Upper lobe of left lung (tissue), 6 donors: Measurements from ENCODE around the gene SPSB3. TPM values are rescaled to one million over a fixed set of nuclear protein-coding genes. Genes with fewer than 3 reads are reported as not detected.

Source experiments
- ATAC-seq, 2 donors: fragments of 200-7000 bp; cut with Tn5 transposase; one replicate each; pipeline ENCODE4 v1.9.1; 2022; ENCODE audit warnings: mild to moderate bottlenecking in 2 of 2, moderate library complexity in 2 of 2; ENCODE audit not compliant: low FRiP score in 2 of 2
- DNase-seq, 2 donors: peaks; one replicate each; pipeline ENCODE4 v3.0.0-alpha.2; 2019 to 2020
- H3K27ac ChIP-seq, 4 donors: fragments of 200-600 bp; sonication (generic); one replicate each; pipeline ENCODE4 v1.5.1; 2016 to 2019
- H3K27me3 ChIP-seq, 4 donors: fragments of 200-600 bp; sonication (generic); one replicate each; pipeline ENCODE4 v1.5.1; 2017 to 2019
- H3K36me3 ChIP-seq, 4 donors: fragments of 200-600 bp; sonication (generic); one replicate each; pipeline ENCODE4 v1.5.1; 2016 to 2019
- H3K4me1 ChIP-seq, 4 donors: fragments of 200-600 bp; sonication (generic); one replicate each; pipeline ENCODE4 v1.5.1; 2018 to 2019
- H3K4me3 ChIP-seq, 4 donors: fragments of 200-600 bp; sonication (generic); one replicate each; pipeline ENCODE4 v1.5.1; 2017 to 2019; ENCODE audit warnings: mild to moderate bottlenecking in 2 of 4, moderate library complexity in 1 of 4
- H3K9me3 ChIP-seq, 4 donors: fragments of 200-600 bp; sonication (generic); one replicate each; pipeline ENCODE4 v1.5.1; 2018 to 2019
- EP300 ChIP-seq, 4 donors: sonication (generic); formaldehyde crosslinking; IDR thresholded peaks; one replicate each; pipeline ENCODE4 v1.5.1; 2017; ENCODE audit warnings: antibody characterized with exemption in 4 of 4, control low read depth in 2 of 4
- POLR2A ChIP-seq, 4 donors: fragments of 450-650 bp; IDR thresholded peaks; one replicate each; pipeline ENCODE4 v1.5.1; 2016 to 2017; ENCODE audit warnings: antibody characterized with exemption in 4 of 4, mild to moderate bottlenecking in 2 of 4
- POLR2AphosphoS5 ChIP-seq, 2 donors: sonication (generic); formaldehyde crosslinking; IDR thresholded peaks; one replicate each; pipeline ENCODE4 v1.5.1; 2017; ENCODE audit warnings: antibody characterized with exemption in 2 of 2
- WGBS, 2 donors: methylation state at CpG; one replicate each; pipeline ENCODE4 v1.1.5; 2017 to 2018; 5-methylcytosine and 5-hydroxymethylcytosine counted together
- total RNA-seq, 6 donors: library from RNA; depleted of rRNA in 4 of 6; stranded (reverse); fragments of >200 nt in 4 of 6; gene quantifications; one replicate each; pipeline versions ENCODE4 v1.1.0 to v1.2.1, GENCODE V29; 2016 to 2021
- TF ChIP-seq, protein P1 (sequence below), 6 experiments: fragments of 450-650 bp in 4 of 6; fragments of 200-600 bp in 2 of 6; sonication (generic) in 2 of 6; IDR thresholded peaks; one replicate each; pipeline ENCODE4 v1.5.1; 2016 to 2019; ENCODE audit warnings: antibody characterized with exemption in 6 of 6
- donor health status: DM: no; HTN: no; CAD: no; lungs with moderate emphysema.
- donor health status: DM: no; HTN: yes; CAD: no; lungs with severe emphysema.

Gene SPSB3
- total RNA-seq, 6 donors from 2014 or later = 46.2 to 234 (median 64.4) TPM

DNA sequence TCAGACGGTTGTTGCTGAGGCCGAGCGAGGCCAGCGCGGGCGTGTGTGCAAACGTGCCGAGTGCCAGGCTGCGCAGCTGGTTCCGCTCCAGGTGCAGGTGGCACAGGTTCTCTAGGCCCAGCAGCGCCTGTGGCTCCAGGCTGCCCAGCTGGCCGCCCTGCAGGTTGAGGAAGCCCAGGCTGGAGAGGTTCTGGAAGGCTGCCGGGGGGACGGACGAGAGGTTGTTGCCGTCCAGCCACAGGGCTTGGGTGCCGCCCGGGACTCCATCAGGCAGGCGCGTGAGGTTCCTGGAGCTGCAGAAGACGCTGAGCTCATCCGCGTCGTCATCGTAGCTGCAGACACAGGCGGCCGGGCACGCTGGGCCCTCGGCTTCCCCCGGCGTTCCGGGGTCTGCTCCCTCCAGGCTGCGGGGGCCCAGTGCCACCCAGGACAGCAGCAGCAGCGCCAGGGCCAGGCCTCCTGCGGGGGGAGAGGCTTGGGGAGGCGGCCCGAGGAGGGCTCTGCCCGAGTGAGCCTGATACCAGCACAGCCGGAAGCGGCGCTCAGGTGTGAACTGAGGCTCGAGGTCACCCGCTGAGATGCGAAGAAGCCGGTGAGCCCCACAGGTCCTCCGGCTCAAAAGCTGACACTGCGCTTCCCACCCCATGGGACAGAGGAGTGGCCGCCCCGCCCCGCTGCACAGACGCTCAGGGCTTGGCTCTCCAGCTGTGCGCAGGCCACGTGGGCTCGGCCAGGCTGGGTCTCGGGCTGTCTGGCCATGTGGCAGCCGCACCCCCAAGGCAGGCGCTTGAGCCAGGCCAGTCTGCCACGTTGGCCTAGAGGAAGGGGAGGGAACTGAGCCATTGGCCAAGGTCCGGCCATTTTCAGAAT lies 9.8 kb upstream of the SPSB3 start:
- peaks cover 0 to 22% (median 7%) of the 10 kb centered on the region in 4 donors for H3K4me1 ChIP-seq
- H3K9me3 ChIP-seq = no peaks in the 10 kb centered on the region
- ATAC-seq = no peak
- TF ChIP-seq, protein P1, sequence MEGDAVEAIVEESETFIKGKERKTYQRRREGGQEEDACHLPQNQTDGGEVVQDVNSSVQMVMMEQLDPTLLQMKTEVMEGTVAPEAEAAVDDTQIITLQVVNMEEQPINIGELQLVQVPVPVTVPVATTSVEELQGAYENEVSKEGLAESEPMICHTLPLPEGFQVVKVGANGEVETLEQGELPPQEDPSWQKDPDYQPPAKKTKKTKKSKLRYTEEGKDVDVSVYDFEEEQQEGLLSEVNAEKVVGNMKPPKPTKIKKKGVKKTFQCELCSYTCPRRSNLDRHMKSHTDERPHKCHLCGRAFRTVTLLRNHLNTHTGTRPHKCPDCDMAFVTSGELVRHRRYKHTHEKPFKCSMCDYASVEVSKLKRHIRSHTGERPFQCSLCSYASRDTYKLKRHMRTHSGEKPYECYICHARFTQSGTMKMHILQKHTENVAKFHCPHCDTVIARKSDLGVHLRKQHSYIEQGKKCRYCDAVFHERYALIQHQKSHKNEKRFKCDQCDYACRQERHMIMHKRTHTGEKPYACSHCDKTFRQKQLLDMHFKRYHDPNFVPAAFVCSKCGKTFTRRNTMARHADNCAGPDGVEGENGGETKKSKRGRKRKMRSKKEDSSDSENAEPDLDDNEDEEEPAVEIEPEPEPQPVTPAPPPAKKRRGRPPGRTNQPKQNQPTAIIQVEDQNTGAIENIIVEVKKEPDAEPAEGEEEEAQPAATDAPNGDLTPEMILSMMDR (IDR thresholded peaks at IDR 0.05) = no peak
- TF ChIP-seq EP300 (IDR thresholded peaks at IDR 0.05) (no peak), POLR2AphosphoS5 (IDR thresholded peaks at IDR 0.05) (no peak), POLR2A (IDR thresholded peaks at IDR 0.05) (no peak)
- H3K27ac ChIP-seq = no peak overlapping the region
- H3K27me3 ChIP-seq = no peaks in the 10 kb centered on the region
- WGBS, 2 donors = 89 to 95% methylated on average over 14 to 44 of the region's 59 CpGs
- peak in 1 of 2 donors; percentile 76 for DNase-seq
- H3K36me3 ChIP-seq = peaks cover 3 to 50% (median 35%) of the 10 kb centered on the region in 4 donors
- H3K4me3 ChIP-seq = no peak overlapping the region

DNA sequence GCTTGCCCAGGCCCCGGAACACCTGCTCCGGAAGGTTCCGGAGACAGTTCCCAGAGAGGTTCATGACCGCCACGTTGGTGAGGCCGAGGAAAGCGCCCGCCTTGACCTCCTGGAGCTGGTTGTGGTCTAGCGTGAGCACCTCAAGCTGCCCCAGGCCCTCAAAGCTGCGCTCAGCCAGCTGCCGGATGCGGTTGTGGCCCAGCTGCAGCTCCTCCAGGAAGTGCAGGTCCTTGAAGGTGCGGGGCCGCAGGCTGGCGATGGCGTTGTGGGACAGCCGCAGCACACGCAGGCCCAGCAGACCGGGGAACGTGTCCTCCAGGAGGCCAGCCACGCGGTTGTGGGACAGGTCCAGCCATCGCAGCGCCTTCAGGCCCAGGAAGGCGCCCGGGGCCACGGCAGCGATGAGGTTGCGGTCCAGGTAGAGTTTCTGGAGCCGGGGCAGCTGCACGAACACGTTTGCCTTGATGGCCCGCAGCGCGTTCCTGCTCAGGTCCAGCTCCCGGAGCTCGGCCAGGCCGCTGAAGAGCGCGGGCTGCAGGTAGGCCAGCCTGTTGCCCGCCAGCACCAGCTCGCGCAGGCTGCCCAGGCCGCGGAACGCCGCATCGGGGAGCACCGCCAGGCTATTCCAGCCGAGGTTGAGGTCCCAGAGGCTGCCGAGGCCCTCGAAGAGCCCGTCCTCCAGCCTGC lies 9.0 kb upstream of the SPSB3 start:
- Histone ChIP-seq H3K27me3 (no peaks in the 10 kb centered on the region), H3K27ac (no peak overlapping the region), H3K9me3 (no peaks in the 10 kb centered on the region), H3K4me3 (no peak overlapping the region), H3K4me1 (peaks cover 0 to 22% (median 7%) of the 10 kb centered on the region in 4 donors), H3K36me3 (peaks cover 3 to 58% (median 42%) of the 10 kb centered on the region in 4 donors)
- DNase-seq = peak in 1 of 2 donors; percentile 83
- no peak for TF ChIP-seq POLR2A (IDR thresholded peaks at IDR 0.05)
- no peak for TF ChIP-seq POLR2AphosphoS5 (IDR thresholded peaks at IDR 0.05)
- TF ChIP-seq, protein P1 (IDR thresholded peaks at IDR 0.05) = no peak
- no peak for TF ChIP-seq EP300 (IDR thresholded peaks at IDR 0.05)
- WGBS, 2 donors = 96% methylated on average over 14 to 38 of the region's 53 CpGs
- no peak for ATAC-seq

- H3K36me3 ChIP-seq = peaks cover 3 to 65% (median 43%) of the 10 kb centered on the region in 4 donors
- H3K27ac ChIP-seq = no peak overlapping the region
- DNase-seq (peak; percentile 19 to 82), ATAC-seq (no peak)
- H3K27me3 ChIP-seq = no peaks in the 10 kb centered on the region
- no peaks in the 10 kb centered on the region for H3K9me3 ChIP-seq
- TF ChIP-seq POLR2A (IDR thresholded peaks at IDR 0.05) (no peak), EP300 (IDR thresholded peaks at IDR 0.05) (no peak), POLR2AphosphoS5 (IDR thresholded peaks at IDR 0.05) (no peak)
- TF ChIP-seq, protein P1 (IDR thresholded peaks at IDR 0.05) = no peak
- H3K4me3 ChIP-seq = no peak overlapping the region
- WGBS, 2 donors = 88 to 89% methylated on average over 14 to 41 of the region's 44 CpGs
- peaks cover 0 to 24% (median 7%) of the 10 kb centered on the region in 4 donors for H3K4me1 ChIP-seq
These were observed 8.4 kb upstream of the SPSB3 start for GRCh38 chr16:1790611-1791255.

DNA sequence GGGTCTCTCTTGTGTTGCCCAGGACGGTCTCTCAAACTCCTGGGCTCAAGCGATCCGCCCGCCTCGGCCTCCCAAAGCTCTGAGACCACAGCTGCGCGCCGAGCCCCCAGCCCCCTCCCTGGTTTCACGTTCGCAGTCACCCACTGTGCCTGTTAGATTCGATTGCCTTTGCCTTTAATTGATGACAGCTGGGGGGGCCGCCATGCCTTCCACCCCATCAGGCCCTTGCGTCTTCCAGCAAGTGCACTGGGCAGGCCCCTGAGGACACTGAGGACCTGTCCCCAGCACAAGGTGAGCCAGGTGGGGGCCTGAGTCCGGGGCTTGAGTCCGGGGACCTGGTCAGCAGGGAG lies 7.9 kb upstream of the SPSB3 start:
- no peak overlapping the region for H3K27ac ChIP-seq
- DNase-seq (peak in 1 of 2 donors; percentile 68), ATAC-seq (no peak)
- peaks cover 3 to 29% (median 7%) of the 10 kb centered on the region in 4 donors for H3K4me1 ChIP-seq
- no peak overlapping the region for H3K4me3 ChIP-seq
- H3K9me3 ChIP-seq = no peaks in the 10 kb centered on the region
- no peaks in the 10 kb centered on the region for H3K27me3 ChIP-seq
- TF ChIP-seq, protein P1 (IDR thresholded peaks at IDR 0.05) = no peak
- TF ChIP-seq EP300 (IDR thresholded peaks at IDR 0.05) = no peak
- no peak for TF ChIP-seq POLR2A (IDR thresholded peaks at IDR 0.05)
- TF ChIP-seq POLR2AphosphoS5 (IDR thresholded peaks at IDR 0.05) = no peak
- WGBS, 2 donors = 94 to 99% methylated on average over 11 to 15 of the region's 15 CpGs
- H3K36me3 ChIP-seq = peaks cover 3 to 70% (median 43%) of the 10 kb centered on the region in 4 donors
